Activated T-helper 1 cell treated with anti-CD3 and anti-CD28 coated beads, Interleukin-12 subunit alpha, Interleukin-12 subunit beta, Interleukin-2, Interleukin-4 antibody, amounts not matched to agents 30 ng/mL and 10 ng/mL and 1 ng/mL, durations not matched to agents 14 hours and 24 hours and 36 hours (primary cell): Measurements from ENCODE around the gene MOGAT3. TPM values are rescaled to one million over a fixed set of nuclear protein-coding genes. Genes with fewer than 3 reads are reported as not detected.

ENCODE experiments used
- DNase-seq: peaks from one replicate; pipeline ENCODE4 v3.0.0; 2021; ENCODE audit warnings: low spot score
- H3K27ac Mint-ChIP-seq: one replicate; pipeline ENCODE4 v1.8.0; 2021; ENCODE audit warnings: mild to moderate bottlenecking, mixed read lengths
- H3K27me3 Mint-ChIP-seq: one replicate; pipeline ENCODE4 v1.8.0; 2022; ENCODE audit warnings: mild to moderate bottlenecking, moderate library complexity, mixed read lengths; ENCODE audit not compliant: insufficient read depth
- H3K36me3 Mint-ChIP-seq: one replicate; pipeline ENCODE4 v1.8.0; 2021; ENCODE audit warnings: low read depth, mixed read lengths
- H3K4me1 Mint-ChIP-seq: one replicate; pipeline ENCODE4 v1.8.0; 2021; ENCODE audit warnings: low read depth, mixed read lengths
- H3K4me3 Mint-ChIP-seq: one replicate; pipeline ENCODE4 v1.8.0; 2021; ENCODE audit warnings: mild to moderate bottlenecking, moderate library complexity, mixed read lengths
- H3K9me3 Mint-ChIP-seq: one replicate; pipeline ENCODE4 v1.8.0; 2021; ENCODE audit warnings: mixed read lengths
- intact Hi-C: fragments of 100-400 bp; cut with micrococcal nuclease; formaldehyde crosslinking; loops from one replicate; pipeline ENCODE4 v1.15.1; 2024
- total RNA-seq: library from RNA; stranded (reverse); gene quantifications from 2 replicates; pipeline ENCODE4 v1.2.3, GENCODE V29; 2022

MOGAT3 gene
- total RNA-seq, 1 donor from 2014 or later = not detected

DNA sequence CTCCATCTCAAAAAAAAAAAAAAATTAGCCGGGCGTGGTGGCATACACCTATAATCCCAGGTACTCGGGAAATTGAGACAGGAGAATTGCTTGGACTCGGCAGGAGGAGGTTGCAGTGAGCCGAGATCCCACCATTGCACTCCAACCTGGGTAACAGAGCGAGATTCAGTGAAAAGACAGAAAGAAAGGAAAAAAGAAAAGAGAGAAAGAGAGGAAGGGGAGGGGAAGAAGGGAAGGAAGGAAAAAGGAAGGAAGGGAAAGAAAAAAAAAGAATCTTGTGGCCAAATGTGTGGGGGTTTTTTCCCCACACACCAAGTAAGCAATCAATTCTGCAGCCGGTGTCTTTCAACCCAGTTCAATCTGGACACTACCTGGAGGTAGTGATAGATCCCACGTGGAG, 11.7 kb downstream of the MOGAT3 start:
- H3K27ac Mint-ChIP-seq = no peak overlapping the region
- H3K9me3 Mint-ChIP-seq = no peaks in the 10 kb centered on the region
- no peak for DNase-seq
- H3K4me1 Mint-ChIP-seq = peaks cover 5% of the 10 kb centered on the region
- H3K36me3 Mint-ChIP-seq = no peaks in the 10 kb centered on the region
- no peak overlapping the region for H3K4me3 Mint-ChIP-seq
- intact Hi-C loops = no loop called here
- peaks cover 12% of the 10 kb centered on the region for H3K27me3 Mint-ChIP-seq

GRCh38 chr7:101186844-101187428, 13.9 kb downstream of the MOGAT3 start:
- Mint-ChIP-seq H3K27me3 (peaks cover 17% of the 10 kb centered on the region), H3K27ac (no peak overlapping the region), H3K36me3 (no peaks in the 10 kb centered on the region), H3K4me1 (peaks cover 9% of the 10 kb centered on the region), H3K9me3 (no peaks in the 10 kb centered on the region), H3K4me3 (no peak overlapping the region)
- no peak for DNase-seq
- intact Hi-C loops = no loop called here

- H3K4me3 Mint-ChIP-seq = no peak overlapping the region
- H3K27me3 Mint-ChIP-seq = peaks cover 20% of the 10 kb centered on the region
- DNase-seq = no peak
- no peaks in the 10 kb centered on the region for H3K36me3 Mint-ChIP-seq
- peaks cover 9% of the 10 kb centered on the region for H3K4me1 Mint-ChIP-seq
- intact Hi-C loops = no loop called here
- no peak overlapping the region for H3K27ac Mint-ChIP-seq
- no peaks in the 10 kb centered on the region for H3K9me3 Mint-ChIP-seq
These were observed 14.6 kb downstream of the MOGAT3 start for GRCh38 chr7:101186194-101186593.

DNA sequence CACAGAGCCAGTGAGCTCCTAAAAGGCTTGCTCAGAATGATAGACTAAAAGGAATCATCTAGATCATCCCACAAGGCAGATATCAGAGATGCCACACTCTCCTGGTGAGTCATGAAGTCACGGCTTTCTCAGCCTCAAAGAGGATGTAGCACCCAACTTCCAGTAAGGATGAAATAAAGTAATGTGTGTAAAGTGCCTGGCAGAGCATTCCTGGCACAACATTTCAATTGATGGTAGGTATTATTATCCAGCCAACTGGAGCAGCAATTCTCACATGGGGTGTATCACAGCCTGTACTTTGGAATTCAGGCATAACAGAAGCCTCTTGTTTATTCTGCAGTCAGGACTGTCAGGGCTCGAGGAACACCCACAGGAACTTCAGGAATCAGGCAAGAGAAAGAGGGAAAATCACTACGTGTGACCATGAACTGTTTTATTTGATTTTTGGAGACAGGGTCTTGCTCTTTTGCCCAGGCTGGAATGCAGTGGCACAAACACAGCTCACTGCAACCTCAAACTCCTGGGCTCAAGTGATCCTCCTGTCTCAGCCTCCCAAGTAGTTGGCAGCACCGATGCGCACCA, 15.5 kb downstream of the MOGAT3 start:
- Mint-ChIP-seq H3K36me3 (no peaks in the 10 kb centered on the region), H3K27ac (no peak overlapping the region), H3K4me3 (no peak overlapping the region), H3K4me1 (peaks cover 9% of the 10 kb centered on the region), H3K27me3 (peaks cover 27% of the 10 kb centered on the region), H3K9me3 (no peaks in the 10 kb centered on the region)
- intact Hi-C loops = no loop called here
- no peak for DNase-seq

- H3K27ac Mint-ChIP-seq = no peak within 1 kb of the TSS
- DNase-seq = no peak
- intact Hi-C loops = no loop called here
- H3K27me3 Mint-ChIP-seq = peaks cover 58% of the 10 kb centered on the region
- H3K4me1 Mint-ChIP-seq = peaks cover 9% of the 10 kb centered on the region
- H3K9me3 Mint-ChIP-seq = no peaks in the 10 kb centered on the region
- H3K36me3 Mint-ChIP-seq = no peaks in the 10 kb centered on the region
- no peak within 1 kb of the TSS for H3K4me3 Mint-ChIP-seq
These were observed 20.6 kb downstream of the MOGAT3 start, which contains the start of gene NAT16 for GRCh38 chr7:101180130-101180755. TSS of gene NAT16 (minus strand) at chr7:101180293. CDS start at chr7:101174807, 5,486 bp downstream.

DNA sequence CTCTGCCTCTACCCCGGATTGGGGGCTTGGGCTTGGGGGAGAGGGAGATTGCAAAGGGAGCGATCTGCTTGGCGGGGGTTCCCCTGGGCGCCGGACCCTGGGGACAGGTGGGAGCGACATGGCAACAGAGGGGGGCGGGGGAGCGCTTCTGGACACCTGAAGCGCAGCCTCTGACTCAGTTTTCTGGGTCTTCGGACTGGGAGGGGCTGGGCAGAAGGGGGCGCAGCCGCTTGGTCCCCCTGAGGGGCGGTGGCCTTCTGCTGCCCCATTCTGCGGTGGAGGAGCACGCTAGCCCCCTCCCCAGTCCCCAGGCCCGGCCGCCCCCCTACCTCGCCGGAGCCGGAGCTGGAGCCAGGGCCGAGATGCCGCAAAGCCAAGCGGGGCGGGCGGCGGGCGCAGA, 21.1 kb downstream of the MOGAT3 start:
- Mint-ChIP-seq H3K36me3 (no peaks in the 10 kb centered on the region), H3K27me3 (peaks cover 63% of the 10 kb centered on the region), H3K9me3 (no peaks in the 10 kb centered on the region), H3K27ac (no peak overlapping the region), H3K4me1 (peaks cover 9% of the 10 kb centered on the region), H3K4me3 (no peak overlapping the region)
- no peak for DNase-seq
- intact Hi-C loops = loop anchor here (10.0 kb wide), 2 partner anchors 125 to 215 kb away; partner anchors contain the start of gene MUC12

DNA sequence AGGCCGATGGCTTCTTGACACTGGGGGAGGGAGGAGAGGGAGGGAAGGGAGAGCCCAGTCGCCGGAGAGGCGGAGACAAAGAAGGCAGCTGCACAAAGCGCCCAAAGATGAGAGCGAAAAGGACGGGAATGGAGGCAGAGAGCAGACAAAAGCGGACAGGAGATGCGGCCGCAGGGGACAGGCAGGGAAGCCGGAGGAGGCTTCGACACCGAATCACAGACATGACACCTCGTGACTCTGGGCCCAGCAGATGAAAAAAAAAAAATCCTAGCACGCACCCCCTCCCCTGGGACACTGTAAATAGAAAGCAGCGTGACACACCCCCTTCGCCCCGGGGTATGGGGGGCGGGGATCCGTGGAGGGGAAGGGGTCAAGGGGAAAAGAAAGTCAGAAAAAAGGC, 21.7 kb downstream of the MOGAT3 start:
- H3K4me1 Mint-ChIP-seq = peaks cover 15% of the 10 kb centered on the region
- intact Hi-C loops = loop anchor here (10.0 kb wide), 2 partner anchors 126 to 214 kb away; partner anchors contain the start of gene MUC12
- no peak overlapping the region for H3K4me3 Mint-ChIP-seq
- no peak for DNase-seq
- no peak overlapping the region for H3K27ac Mint-ChIP-seq
- peaks cover 68% of the 10 kb centered on the region for H3K27me3 Mint-ChIP-seq
- H3K9me3 Mint-ChIP-seq = no peaks in the 10 kb centered on the region
- no peaks in the 10 kb centered on the region for H3K36me3 Mint-ChIP-seq

DNA sequence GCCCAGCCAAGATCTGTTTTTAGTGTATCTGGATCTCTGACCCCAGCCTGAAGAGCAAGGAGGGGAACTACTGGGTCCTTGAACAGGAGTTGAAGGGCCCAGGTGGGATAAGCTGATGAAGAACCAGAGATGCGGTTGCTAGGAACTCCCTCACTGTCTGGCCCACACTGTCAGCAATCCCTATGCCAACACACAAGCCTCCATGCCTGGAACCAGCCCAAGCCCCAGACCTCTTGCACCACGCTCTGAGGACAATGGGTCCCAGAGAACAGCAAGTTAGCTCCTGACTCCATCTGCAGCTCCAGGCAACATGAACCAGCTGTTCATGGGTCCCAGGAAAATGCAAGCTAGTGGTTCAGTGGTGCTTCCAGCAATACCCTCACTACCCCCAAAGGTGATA, 23.2 kb downstream of the MOGAT3 start:
- H3K9me3 Mint-ChIP-seq = no peaks in the 10 kb centered on the region
- H3K4me3 Mint-ChIP-seq = no peak overlapping the region
- H3K27ac Mint-ChIP-seq = no peak overlapping the region
- peaks cover 18% of the 10 kb centered on the region for H3K4me1 Mint-ChIP-seq
- no peak for DNase-seq
- H3K27me3 Mint-ChIP-seq = peaks cover 79% of the 10 kb centered on the region
- intact Hi-C loops = loop anchor here (10.0 kb wide), 2 partner anchors 127 to 213 kb away; partner anchors contain the start of gene MUC12
- no peaks in the 10 kb centered on the region for H3K36me3 Mint-ChIP-seq

GRCh38 chr7:101175664-101176063, 25.2 kb downstream of the MOGAT3 start:
- Mint-ChIP-seq H3K27me3 (peaks cover 79% of the 10 kb centered on the region), H3K27ac (no peak overlapping the region), H3K36me3 (no peaks in the 10 kb centered on the region), H3K9me3 (no peaks in the 10 kb centered on the region), H3K4me3 (no peak overlapping the region), H3K4me1 (peaks cover 24% of the 10 kb centered on the region)
- intact Hi-C loops = loop anchor here (10.0 kb wide), 2 partner anchors 129 to 211 kb away; partner anchors contain the start of gene MUC12
- DNase-seq = no peak

DNA sequence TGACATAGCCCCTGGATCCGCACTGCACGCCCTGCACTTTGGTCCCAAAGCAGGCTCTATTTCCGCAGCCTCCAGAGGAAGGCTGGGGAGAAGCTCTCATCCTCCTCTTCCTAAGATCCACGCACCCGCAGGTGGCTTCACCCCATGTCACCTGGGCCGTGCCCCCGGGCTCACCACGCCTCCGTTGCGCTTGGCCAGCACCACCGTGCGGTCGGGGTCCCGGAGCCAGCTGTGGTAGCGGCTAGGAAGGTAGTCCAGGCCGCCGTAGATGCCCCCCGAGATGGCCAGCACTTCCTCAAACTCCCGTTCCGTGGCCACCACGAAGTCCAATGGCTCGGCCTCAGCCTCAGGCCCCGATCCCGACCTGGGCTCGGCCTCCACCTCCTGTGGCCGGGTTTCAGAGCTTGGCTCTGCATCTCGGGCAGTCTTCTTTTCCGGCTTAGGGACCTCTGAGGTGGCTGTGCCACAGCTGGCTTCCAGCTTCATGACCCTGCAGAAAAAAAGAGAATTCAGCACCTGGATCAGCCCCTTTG, 26.4 kb downstream of the MOGAT3 start:
- H3K4me1 Mint-ChIP-seq = peaks cover 34% of the 10 kb centered on the region
- no peak overlapping the region for H3K27ac Mint-ChIP-seq
- no peaks in the 10 kb centered on the region for H3K9me3 Mint-ChIP-seq
- intact Hi-C loops = loop anchor here (1.0 to 10.0 kb wide), 4 partner anchors 8 to 210 kb away; partner anchors contain the start of genes MUC12 and VGF
- H3K4me3 Mint-ChIP-seq = peak overlapping the region; percentile 65
- peaks cover 85% of the 10 kb centered on the region for H3K27me3 Mint-ChIP-seq
- DNase-seq = no peak
- no peaks in the 10 kb centered on the region for H3K36me3 Mint-ChIP-seq

DNA sequence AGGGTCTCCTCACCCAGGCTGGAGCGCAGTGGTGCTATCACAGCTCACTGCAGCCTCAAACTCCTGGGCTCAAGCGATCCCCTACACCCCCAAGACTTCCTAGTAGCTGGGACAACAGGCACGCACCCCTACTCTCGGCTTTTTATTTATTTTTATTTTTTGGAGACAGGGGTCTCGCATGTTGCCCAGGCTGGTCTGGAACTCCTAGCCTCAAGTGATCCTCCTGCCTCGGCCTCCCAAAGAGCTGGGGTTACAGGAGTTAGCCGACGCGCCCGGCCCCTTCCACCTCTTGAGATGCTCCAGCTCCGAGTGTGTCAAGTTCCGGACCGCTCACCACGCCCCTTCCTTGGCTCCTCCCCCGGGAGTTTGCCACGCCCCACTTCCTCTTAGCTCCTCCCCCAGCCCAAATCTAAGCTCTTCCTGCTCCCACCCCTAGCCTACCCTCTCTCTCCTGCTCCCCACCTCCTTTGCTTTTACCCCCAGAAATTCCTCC, 27.0 kb downstream of the MOGAT3 start:
- peaks cover 40% of the 10 kb centered on the region for H3K4me1 Mint-ChIP-seq
- intact Hi-C loops = loop anchor here (1.0 to 10.0 kb wide), 4 partner anchors 8 to 209 kb away; partner anchors contain the start of genes MUC12 and VGF

DNA sequence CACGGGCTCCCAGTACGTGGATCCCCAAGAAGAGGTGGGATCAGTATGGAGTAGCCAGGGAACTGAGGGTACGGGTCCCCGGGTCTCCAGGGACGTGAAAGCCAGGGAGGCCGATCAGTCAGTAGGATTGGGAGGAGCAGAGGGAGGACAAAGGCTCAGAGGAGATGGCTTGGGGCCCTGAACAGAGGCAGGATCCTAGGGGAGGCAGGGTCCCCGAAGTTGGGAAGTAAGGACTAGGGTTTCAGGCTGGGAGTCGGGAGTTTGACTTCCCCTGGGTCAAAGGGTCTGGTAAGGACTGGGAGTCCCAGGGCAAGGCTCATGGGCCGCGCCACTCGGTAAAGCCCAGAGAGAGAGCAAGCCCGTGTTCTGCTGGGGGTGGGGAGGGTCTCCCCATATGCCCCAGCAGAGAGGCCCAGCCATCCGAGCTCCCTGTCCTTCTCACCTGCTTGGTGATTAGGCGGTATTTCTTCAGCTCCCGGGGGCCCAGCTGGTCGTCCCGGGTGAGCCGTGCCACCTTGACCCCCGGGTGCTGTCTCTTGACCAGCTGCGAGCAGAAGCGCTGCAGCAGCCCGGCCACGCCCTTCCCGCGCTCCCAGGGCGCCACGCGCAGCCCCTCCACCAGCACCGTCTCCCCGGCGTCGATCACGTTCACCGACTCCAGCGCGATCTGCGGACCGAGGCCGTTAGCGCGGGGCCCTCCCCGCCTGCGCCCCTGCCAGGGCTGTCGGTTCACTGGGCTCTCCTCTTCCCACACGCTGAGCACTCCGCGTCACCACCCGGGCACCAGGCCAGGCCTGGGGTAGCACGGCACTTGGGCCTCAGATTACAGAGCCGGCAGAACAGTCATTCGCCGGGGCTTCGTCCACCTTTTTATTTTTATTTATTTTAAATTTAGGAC, 27.7 kb downstream of the MOGAT3 start:
- Mint-ChIP-seq H3K4me1 (peaks cover 46% of the 10 kb centered on the region), H3K36me3 (no peaks in the 10 kb centered on the region), H3K4me3 (peak overlapping the region; percentile 26), H3K27ac (peak overlapping the region; percentile 65), H3K9me3 (no peaks in the 10 kb centered on the region), H3K27me3 (peaks cover 86% of the 10 kb centered on the region)
- intact Hi-C loops = loop anchor here (10.0 kb wide), 2 partner anchors 132 to 208 kb away; partner anchors contain the start of gene MUC12
- no peak for DNase-seq

More for the DNA sequence above, 27.0 kb downstream of the MOGAT3 start:
- peak; percentile 69 for DNase-seq
- peaks cover 85% of the 10 kb centered on the region for H3K27me3 Mint-ChIP-seq
- peak overlapping the region; percentile 65 for H3K4me3 Mint-ChIP-seq
- H3K9me3 Mint-ChIP-seq = no peaks in the 10 kb centered on the region
- no peaks in the 10 kb centered on the region for H3K36me3 Mint-ChIP-seq
- H3K27ac Mint-ChIP-seq = no peak overlapping the region
